GM19438 (cell line): Measurements from ENCODE around the gene TEX22.

Experiments
- ATAC-seq: cut with Tn5 transposase; IDR thresholded peaks from one replicate; pipeline ENCODE4 v1.9.1; 2021; ENCODE audit warnings: low read depth; ENCODE audit not compliant: unreplicated experiment

TEX22 gene

DNA sequence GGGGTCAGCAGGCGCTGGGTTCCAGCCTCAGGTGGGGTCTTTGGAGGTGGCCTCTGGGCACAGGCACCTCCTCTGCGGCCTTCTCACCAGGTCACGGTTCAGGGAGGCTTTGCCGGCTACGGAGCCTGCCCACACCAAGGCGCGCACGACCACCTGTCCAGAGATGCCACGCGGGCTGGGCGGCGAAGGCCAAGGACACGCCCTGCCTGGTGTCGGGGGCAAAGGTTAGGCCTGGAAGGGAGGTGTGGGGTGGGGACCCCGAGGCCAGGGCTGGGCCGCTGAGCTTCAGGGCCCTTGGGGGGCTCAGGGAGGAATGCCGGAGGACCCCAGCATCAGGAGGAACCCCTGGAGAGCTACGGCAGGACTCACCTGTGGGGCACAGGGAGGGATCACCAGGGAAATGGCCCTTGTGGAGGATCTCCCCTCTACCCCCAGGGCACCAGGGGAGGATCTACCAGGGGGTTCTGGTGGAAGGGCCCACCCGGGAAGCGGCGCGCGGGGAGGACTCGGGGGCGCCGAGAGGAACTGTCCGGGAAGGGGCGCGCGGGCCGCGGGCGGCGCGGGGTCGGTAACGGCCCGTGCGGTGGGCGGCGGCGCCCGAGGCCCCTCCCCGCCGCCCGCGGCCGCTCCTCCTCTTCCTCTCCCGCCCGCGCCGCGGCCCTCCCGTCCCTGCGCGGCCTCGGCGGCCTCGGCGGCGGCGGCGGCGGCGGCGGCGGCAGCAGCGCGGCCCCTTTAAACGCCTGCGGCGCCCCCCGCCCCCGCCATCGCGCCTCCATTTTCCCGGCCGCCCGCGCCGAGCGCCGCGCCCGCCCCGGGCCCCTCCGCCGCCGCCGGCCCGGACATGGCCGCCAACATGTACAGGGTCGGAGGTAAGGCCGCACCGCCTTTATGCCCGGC lies 21.1 kb downstream of the TEX22 start, which contains the start of gene MTA1:
MTA1 (plus strand) TSS at position 633 of the 897 bp plus-strand sequence; CDS start at position 842, 209 bp downstream.
- peak; percentile 44 for ATAC-seq

- ATAC-seq = no peak
Measured at GRCh38 chr14:105420101-105420973, 22.0 kb downstream of the TEX22 start.

- no peak for ATAC-seq
Measured at GRCh38 chr14:105420974-105421674, 22.8 kb downstream of the TEX22 start.

- no peak for ATAC-seq
Measured at GRCh38 chr14:105421723-105422615, 23.6 kb downstream of the TEX22 start.

GRCh38 chr14:105422695-105423487 lies 24.6 kb downstream of the TEX22 start:
- no peak for ATAC-seq

DNA sequence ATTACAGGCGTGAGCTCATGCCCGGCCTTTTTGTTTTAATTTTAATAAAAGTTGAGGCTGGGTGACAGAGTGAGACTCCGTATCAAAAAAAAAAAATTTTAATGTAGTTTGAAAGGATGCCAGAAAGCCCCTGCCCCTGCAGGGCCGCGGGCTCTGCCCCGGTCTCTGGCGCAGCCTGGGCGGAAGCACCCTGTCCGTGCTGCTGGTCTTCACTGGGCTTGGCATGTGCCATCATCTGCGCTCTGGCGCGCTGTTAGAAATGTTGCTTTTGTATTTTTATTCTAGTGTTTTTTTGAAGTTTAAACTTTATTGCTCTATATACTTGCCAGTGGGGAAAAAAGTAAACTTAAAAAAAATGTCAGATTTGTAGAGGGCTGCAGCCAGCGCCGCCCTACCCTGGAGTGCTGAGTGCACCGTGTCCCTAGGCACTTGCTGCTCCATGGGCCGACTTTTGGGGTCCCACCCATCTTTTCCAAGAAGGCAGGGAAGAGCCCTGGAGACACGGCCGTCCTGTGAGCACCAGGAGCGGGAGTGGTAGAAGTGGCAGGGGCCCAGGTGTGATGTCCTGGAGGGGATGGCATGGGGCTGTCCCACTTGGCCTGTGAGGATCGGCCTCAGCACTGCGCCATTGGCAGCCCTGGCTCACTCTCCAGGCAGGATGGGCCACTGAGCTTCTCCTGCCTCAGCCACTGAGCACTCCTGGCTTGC lies 25.3 kb downstream of the TEX22 start:
- ATAC-seq = no peak

DNA sequence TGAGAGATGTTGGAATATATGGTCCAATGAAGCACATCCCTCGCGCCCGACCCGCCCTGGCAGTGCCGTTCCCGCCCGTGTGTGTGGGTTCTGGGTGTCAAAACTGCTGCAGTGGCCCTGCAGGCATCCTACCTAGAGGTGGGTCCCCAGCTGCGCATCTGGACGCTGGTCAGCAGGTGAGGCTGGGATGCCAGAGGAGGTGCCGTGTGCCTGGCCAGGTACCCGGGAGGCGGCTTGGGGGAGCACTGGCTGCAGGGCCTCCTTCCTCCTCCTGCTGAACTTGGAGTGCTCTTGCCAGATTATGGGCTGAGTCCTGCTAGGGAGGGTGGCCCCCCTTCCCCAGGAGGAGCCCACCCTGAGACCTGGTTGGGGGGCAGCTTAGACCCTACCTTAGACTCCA lies 26.5 kb downstream of the TEX22 start:
- no peak for ATAC-seq

GRCh38 chr14:105425823-105426247 lies 27.5 kb downstream of the TEX22 start:
- no peak for ATAC-seq

DNA sequence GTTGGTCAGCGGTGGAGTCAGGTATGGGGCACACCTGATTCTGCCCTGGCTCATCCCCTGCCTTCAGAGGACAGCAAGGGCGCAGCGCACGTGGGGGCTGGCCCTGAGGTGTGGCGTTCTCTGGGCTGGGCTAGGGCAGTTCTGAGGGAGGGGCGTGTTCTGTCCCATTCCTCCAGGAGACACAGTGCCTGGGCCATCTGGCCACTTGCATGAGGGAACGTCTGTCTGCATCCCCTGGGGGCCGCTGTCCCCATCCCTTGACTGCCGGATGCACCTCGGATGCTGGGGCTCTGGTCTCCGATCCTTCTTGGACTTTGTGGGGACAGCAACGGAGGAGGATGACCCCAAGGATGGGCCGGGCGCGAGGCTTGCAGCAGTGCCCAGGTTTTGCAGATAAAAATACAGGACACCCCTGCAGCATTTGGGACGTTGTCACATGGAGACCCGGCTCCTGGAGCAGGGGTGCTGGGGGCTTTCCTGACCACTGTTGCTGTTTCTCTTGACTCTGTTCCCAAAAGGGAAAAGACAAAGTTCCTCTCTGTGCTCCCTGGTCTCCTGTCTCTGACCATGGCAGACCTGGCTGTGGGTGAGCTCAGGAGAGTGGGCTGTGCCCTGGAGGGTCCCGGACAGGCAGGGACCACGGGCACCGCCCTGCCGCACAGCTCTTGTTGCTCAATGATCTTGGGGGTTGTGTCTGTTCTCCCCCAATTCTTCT lies 28.2 kb downstream of the TEX22 start:
- no peak for ATAC-seq

- ATAC-seq = no peak
Measured at GRCh38 chr14:105427412-105427811, 29.1 kb downstream of the TEX22 start.

GRCh38 chr14:105427936-105428485 lies 29.7 kb downstream of the TEX22 start:
- ATAC-seq = no peak

- ATAC-seq = no peak
Measured at GRCh38 chr14:105430042-105430441, 31.7 kb downstream of the TEX22 start.

DNA sequence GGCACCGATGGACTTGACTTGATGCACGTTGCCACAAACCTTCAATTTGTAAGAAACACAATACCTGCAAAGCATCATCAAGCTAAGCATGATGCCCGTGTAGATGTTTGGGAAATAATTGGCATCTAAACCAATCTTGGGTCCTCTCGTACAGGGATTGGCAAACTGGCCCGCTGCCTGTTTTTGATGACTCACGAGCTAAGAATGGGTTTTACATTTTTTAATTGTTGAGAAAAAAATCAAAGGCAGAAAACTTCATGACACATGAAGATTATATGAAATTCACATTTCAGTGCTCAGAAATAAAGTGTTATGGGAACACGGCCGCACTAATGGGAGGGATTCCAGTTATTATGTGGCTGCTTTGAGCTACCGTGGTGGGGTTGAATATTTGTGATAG lies 32.2 kb downstream of the TEX22 start:
- no peak for ATAC-seq

DNA sequence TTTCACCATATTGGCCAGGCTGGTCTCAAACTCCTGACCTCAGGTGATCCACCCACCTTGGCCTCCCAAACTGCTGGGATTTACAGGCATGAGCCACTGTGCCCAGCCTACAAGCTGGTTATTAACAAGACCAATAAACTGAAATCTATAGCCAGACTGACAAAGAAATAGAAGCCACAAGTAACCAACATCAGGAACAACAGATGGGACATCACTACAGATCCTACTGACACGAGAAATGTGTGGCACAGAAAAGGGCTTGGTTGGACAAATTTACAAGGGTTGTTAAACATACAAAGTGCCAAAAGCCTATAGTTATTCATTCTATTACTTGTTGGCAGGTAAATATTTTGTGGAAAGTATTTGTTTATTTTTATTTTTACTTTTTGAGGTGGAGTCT lies 32.9 kb downstream of the TEX22 start:
- no peak for ATAC-seq

DNA sequence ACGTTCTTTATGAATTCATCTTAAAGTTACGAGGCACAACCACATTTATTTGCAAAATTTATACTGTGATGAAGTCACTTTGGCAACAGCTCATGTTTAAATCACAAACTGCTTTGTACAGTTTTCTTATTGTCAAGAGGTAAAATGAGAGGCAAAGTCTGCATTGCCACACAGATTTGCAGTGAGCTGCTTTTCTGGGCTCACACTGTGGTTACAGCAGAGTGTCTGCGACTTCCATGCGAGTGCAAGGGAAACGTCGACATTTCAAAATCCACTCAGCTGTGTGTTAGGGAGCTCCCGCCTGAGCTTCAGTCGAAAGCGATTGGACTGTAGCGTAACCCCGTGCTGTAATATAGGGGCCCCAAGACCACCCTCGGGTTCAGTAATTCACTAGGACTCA lies 34.3 kb downstream of the TEX22 start:
- no peak for ATAC-seq

GRCh38 chr14:105433161-105433605 lies 34.8 kb downstream of the TEX22 start:
- ATAC-seq = no peak

- ATAC-seq = no peak
Measured at GRCh38 chr14:105436402-105436801, 38.1 kb downstream of the TEX22 start.
